Uterus (tissue), 4 donors: ENCODE measurements around the gene GLS. TPM values are rescaled to one million over a fixed set of nuclear protein-coding genes. Genes with fewer than 3 reads are reported as not detected.

Experiments
- DNase-seq, 2 donors: peaks; one replicate each; pipeline ENCODE4 v3.0.0-alpha.2; 2019 to 2020
- H3K27ac ChIP-seq, 2 donors: fragments of 200-600 bp; sonication (generic); 1 replicate in 1 of 2; 2 replicates in 1 of 2; pipeline ENCODE4 v1.5.1; 2016 to 2018
- H3K27me3 ChIP-seq, 2 donors: fragments of 200-600 bp; sonication (generic); one replicate each; pipeline ENCODE4 v1.5.1; 2018 to 2019; ENCODE audit warnings: control low read depth in 1 of 2
- H3K36me3 ChIP-seq, 2 donors: fragments of 200-600 bp; sonication (generic); one replicate each; pipeline ENCODE4 v1.5.1; 2019; ENCODE audit warnings: control low read depth in 1 of 2
- H3K4me1 ChIP-seq, 2 donors: fragments of 200-600 bp; sonication (generic); one replicate each; pipeline ENCODE4 v1.5.1; 2018 to 2019; ENCODE audit warnings: control low read depth in 1 of 2
- H3K4me3 ChIP-seq, 2 donors: fragments of 200-600 bp; sonication (generic); 1 replicate in 1 of 2; 2 replicates in 1 of 2; pipeline ENCODE4 v1.5.1; 2018 to 2019; ENCODE audit warnings: mild to moderate bottlenecking in 1 of 2
- H3K9me3 ChIP-seq, 2 donors: fragments of 200-600 bp; sonication (generic); one replicate each; pipeline ENCODE4 v1.5.1; 2019; ENCODE audit warnings: control low read depth in 1 of 2
- CTCF ChIP-seq, 4 experiments: fragments of 200-600 bp in 2 of 4; fragments of 450-650 bp in 2 of 4; sonication (generic) in 2 of 4; IDR thresholded peaks; one replicate each; pipeline ENCODE4 v1.5.1; 2016 to 2019; ENCODE audit warnings: antibody characterized with exemption in 4 of 4, mild to moderate bottlenecking in 2 of 4, moderate library complexity in 1 of 4
- POLR2A ChIP-seq, 2 donors: fragments of 450-650 bp; IDR thresholded peaks; one replicate each; pipeline ENCODE4 v1.6.1; 2016; ENCODE audit warnings: antibody characterized with exemption in 2 of 2, mild to moderate bottlenecking in 1 of 2, moderate library complexity in 1 of 2
- intact Hi-C: fragments of 100-400 bp; cut with DNase I; formaldehyde crosslinking; loops from one replicate; pipeline ENCODE4 v1.15.1; 2023; ENCODE audit warnings: low total_unique reads
- total RNA-seq, 4 donors: library from RNA; depleted of rRNA in 3 of 4; stranded (reverse); fragments of >200 nt in 3 of 4; gene quantifications; one replicate each; pipeline versions ENCODE4 v1.1.0 to v1.2.4, GENCODE V29; 2014 to 2023
- donor health status: DM: yes; HTN: yes; CAD: no.

The GLS gene
- total RNA-seq, 4 donors from 2014 or later: 89.7 to 202 (median 156) TPM

- H3K27ac ChIP-seq: no peak overlapping the region
- intact Hi-C loops: no loop called here
- DNase-seq: no peak
- no peaks in the 10 kb centered on the region for H3K4me1 ChIP-seq
- H3K9me3 ChIP-seq: no peaks in the 10 kb centered on the region
- no peaks in the 10 kb centered on the region for H3K27me3 ChIP-seq
- H3K4me3 ChIP-seq: no peak overlapping the region
- TF ChIP-seq CTCF (IDR thresholded peaks at IDR 0.05): no peak
- TF ChIP-seq POLR2A (IDR thresholded peaks at IDR 0.05): no peak
- H3K36me3 ChIP-seq: no peaks in the 10 kb centered on the region
These were observed 96.9 kb downstream of the GLS start for GRCh38 chr2:190977505-190977904.

- H3K36me3 ChIP-seq: no peaks in the 10 kb centered on the region
- H3K27me3 ChIP-seq: no peaks in the 10 kb centered on the region
- H3K4me3 ChIP-seq: no peak overlapping the region
- intact Hi-C loops: no loop called here
- TF ChIP-seq CTCF (IDR thresholded peaks at IDR 0.05) (no peak), POLR2A (IDR thresholded peaks at IDR 0.05) (no peak)
- no peak overlapping the region for H3K27ac ChIP-seq
- no peak for DNase-seq
- H3K4me1 ChIP-seq: no peaks in the 10 kb centered on the region
- H3K9me3 ChIP-seq: no peaks in the 10 kb centered on the region
These were observed 97.9 kb downstream of the GLS start for GRCh38 chr2:190978389-190979053.

- Histone ChIP-seq H3K9me3 (no peaks in the 10 kb centered on the region), H3K27ac (peak overlapping the region; percentile 15 to 47), H3K4me1 (no peaks in the 10 kb centered on the region), H3K27me3 (no peaks in the 10 kb centered on the region), H3K4me3 (no peak overlapping the region), H3K36me3 (no peaks in the 10 kb centered on the region)
- intact Hi-C loops: no loop called here
- peak; percentile 29 to 64 for DNase-seq
- TF ChIP-seq POLR2A (IDR thresholded peaks at IDR 0.05) (no peak), CTCF (IDR thresholded peaks at IDR 0.05) (no peak)
These were observed 99.4 kb downstream of the GLS start for GRCh38 chr2:190979906-190980629.

- Histone ChIP-seq H3K4me1 (no peaks in the 10 kb centered on the region), H3K27ac (peak overlapping the region in 1 of 2 donors; percentile 15), H3K36me3 (no peaks in the 10 kb centered on the region), H3K4me3 (no peak overlapping the region), H3K27me3 (no peaks in the 10 kb centered on the region), H3K9me3 (no peaks in the 10 kb centered on the region)
- intact Hi-C loops: no loop called here
- TF ChIP-seq POLR2A (IDR thresholded peaks at IDR 0.05): no peak
- TF ChIP-seq CTCF (IDR thresholded peaks at IDR 0.05): no peak
- DNase-seq: no peak
These were observed 100.1 kb downstream of the GLS start for GRCh38 chr2:190980630-190981209.

GRCh38 chr2:190981333-190981732, 100.7 kb downstream of the GLS start:
- Histone ChIP-seq H3K9me3 (no peaks in the 10 kb centered on the region), H3K36me3 (no peaks in the 10 kb centered on the region), H3K27me3 (no peaks in the 10 kb centered on the region), H3K4me1 (no peaks in the 10 kb centered on the region), H3K4me3 (no peak overlapping the region), H3K27ac (no peak overlapping the region)
- no peak for DNase-seq
- TF ChIP-seq POLR2A (IDR thresholded peaks at IDR 0.05) (no peak), CTCF (IDR thresholded peaks at IDR 0.05) (no peak)
- intact Hi-C loops: no loop called here
